HG03039 (cell line): ENCODE results near the gene MFAP3.
"Not testable (repeated sequence)": the region's sequence is repeated elsewhere in the genome, so short reads cannot be mapped to it uniquely, and the experiment has no call there.

Experiments used
- ATAC-seq: cut with Tn5 transposase; IDR thresholded peaks from one replicate; pipeline ENCODE4 v1.9.1; 2021; ENCODE audit warnings: mild to moderate bottlenecking, moderate library complexity; ENCODE audit not compliant: unreplicated experiment

MFAP3 gene

DNA sequence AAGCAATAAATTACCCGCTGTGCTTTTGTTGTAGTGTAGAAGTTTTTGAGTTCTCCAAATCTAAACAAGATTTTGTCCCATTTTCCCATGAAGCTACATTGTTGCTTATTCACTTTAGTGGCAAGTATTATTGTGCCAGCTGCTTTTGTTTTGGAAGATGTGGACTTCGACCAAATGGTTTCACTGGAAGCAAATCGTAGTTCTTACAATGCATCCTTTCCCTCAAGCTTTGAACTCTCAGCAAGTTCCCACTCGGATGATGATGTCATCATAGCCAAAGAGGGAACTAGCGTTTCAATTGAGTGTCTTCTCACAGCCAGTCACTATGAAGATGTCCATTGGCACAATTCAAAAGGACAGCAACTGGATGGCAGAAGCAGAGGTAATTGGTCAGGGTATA is 10.9 kb downstream of the MFAP3 start:
- no peak for ATAC-seq

DNA sequence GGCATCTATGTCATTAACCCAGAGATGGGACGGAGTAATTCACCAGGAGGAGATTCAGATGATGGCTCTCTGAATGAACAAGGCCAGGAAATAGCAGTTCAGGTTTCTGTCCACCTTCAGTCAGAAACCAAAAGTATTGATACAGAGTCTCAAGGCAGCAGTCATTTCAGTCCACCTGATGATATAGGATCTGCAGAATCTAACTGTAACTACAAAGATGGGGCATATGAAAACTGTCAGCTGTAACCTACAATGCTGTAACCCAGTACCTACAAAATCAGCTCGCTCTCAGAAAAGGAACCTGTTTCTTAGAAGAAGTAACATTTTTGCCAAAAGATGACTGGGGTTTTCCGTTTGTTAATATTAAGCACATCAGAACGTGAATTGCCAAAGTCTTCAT is 14.7 kb downstream of the MFAP3 start:
- ATAC-seq = no peak

DNA sequence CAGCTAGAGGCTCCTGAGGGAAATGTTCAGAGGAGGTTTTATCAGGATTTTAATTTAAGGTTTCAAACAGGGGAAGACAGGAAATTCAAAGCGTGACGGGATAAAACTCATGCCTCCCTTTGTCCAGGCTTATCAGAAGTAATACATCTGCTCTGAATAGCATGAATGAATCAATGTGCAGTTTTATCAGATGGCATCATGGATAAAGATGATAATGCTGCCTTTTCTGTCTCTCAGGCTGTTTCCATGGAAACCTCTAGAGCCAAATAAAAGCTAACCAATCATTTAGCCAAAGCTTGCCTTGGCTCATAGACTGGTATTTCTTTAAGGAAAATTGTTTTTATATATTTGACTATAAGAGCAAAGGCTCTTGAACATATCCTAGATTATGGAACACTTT is 16.4 kb downstream of the MFAP3 start:
- no peak for ATAC-seq

DNA sequence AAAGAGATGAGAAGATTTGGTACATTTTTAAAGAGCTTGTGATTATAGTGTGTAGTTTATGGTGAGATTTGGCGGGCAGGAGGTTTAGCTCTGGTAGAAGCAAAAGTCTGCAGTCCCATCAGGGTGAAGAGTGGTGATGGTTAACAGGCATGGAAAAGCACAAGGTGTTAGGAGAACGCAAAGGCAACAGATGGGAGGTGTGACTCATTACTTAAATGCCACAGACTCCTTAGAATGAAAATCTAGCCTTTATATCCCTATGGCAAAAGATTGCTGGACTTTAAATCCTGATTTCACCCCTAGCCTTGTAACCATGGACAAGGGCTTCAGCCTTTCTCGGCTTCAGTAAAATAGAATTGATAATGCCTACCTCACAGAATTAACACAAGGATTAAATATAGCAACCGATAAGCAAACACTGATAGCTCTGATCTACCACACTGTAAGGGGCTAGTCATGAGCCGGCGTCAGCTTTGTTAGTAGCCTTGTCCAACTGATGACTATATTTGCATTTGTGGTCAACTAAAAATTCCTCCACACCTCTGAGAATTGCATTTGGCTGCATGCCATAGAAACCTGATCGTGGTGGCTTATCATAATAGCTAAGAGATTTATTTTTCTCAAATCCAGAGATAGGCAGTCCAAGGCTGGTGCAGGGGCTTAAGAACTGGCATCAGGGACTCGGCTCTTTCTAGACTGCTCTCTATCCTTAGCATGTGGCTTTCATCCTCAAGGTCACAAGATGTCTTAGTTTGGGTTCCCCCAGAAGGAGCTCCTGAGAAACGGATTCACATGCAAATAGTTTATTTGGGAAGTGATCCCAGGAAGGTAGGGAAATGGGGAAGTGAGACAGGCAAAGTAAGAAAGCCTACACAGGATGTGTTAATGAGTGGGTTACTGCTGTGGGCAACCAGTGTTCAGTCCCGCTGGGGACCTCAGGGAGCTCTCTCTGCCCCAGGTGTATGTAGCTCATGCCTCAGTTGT is 19.6 kb downstream of the MFAP3 start:
- peak; percentile 55 for ATAC-seq

DNA sequence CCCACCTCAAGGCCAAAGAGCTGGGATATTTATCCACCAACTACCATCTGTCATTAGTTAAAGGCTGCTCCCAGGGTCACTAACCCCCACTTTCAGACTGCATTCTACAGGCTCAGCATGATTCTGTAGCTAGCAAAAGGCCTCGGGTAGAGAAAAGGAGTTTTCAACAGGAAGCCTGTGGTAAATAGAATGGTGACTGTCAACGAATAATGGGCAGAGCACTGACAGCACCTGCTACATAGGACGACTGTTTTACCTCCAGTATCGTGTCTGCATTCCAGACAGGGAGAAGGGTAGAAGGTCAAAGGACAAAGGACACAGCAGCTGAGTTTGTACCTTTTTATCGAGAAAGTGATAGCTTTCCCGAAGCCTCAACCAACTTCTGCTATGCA is 20.3 kb downstream of the MFAP3 start:
- ATAC-seq = peak; percentile 43

DNA sequence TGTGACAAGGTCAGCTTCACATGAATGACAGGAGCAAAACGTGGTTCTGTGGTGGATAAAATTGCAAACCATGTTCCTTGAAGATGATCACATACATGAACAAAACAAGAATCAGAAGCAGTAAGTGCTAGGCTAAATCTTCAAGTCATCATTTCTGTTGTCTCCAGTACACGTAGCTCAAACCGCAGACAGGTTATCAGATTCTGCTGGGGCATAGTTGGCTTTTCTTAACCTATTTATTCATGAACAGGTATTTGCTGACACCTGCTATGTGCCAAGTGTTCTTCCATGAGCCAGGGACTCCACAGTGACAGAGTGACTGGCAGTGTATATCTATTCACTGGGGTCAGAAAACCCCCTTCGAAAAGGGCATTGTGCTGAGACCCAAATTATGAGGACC is 20.8 kb downstream of the MFAP3 start:
- ATAC-seq = no peak

DNA sequence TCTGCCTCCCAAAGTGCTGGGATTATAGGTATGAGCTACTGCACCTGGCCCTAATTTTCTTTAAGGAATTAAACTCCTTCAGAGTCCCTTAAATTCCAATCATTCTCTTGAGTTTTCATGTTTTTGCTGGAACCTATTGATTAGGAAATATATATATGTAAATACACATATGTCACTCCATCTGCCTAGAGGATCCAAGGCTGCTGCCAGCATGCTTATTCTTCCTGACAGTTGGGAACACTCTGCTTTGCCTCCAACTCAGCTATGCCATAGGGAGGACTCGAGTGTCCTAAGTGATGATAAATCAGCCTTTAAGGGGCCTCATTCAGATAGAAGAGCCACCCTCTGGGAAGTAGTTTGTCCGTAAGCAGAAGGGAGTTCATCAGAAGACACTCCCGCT is 21.8 kb downstream of the MFAP3 start:
- ATAC-seq = no peak

DNA sequence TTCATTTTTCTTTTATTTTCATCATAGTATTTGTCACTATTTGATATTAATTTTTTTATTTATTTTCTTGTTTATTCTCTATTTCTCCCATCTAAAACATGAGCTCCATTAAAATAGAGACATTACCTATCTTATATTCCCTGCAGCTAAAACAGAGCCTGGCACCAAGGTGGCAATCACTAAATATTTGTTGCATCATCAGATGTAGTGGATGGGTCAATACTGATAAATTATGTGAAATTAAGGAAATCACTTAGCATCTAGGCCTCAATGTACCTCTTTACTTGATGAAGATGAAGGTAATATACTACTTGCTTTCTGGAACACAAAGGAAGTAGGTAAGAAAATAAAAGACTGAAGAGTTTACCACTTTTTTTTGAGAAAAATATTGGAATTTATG is 24.6 kb downstream of the MFAP3 start:
- no peak for ATAC-seq

DNA sequence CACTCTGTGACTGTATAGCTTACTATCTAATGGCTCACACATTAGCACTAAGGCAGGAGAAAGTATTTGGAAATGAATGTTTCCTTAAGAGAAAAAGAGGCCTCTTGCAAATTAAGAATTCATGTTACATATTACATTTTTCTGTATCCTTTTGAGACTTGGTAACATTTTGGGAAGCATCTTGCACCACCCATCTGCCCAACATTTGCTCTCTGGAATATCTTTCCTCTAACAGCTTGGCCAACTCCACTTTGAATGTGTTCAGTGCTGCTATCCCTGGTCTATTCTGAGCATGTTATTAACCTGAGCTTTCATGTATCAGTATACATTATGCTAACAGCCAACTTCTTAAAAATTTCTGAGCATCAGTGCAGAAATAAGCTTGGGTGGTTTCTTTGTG is 27.2 kb downstream of the MFAP3 start:
- no peak for ATAC-seq

DNA sequence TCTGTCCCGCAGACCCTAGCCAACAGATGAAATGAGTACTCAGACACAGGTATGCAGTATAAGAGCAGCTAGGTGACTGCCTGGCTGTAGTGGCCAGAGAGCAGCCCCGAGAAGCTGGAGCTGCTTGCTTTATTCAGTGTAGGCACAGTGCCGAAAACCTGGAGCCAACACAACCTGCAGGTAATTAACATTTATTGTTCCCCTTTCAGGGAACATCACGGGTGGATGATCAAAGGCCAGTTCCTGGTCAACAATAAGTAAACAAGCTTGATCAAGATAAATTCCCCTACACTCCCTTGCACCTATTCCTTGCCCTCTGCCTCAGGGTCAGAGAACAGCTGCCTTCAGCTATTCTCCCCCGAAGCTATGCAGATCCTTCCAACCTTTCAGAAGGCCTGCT is 31.1 kb downstream of the MFAP3 start:
- not testable (repeated sequence) for ATAC-seq

DNA sequence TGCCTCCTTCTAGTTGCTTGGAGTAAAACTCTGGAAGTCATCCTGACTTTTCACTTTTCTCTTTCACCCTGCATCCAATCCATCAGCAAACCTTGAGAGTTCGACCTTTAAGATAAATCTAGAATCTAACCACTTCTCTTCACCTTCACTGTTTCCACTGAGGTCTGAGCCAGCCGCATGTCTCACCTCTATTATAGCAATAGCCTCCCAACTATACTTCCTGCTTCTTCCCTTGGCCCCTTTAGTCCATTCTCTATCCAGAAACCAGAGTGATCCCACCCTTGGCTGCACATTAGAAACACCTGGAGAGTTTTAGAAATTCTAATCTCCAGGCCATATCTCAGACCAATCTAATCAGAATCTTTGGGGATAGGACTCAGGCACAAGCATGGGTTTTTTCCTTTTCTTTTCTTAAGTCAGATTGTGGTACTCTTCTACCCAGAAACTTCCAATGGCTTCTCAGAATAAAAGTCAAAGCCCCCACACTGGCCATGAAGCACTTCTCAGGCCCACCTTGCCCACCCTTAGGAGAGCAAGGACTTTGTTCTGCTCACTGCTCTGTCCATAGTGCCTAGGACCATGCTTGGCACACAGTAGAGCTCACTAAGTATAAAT is 33.1 kb downstream of the MFAP3 start:
- ATAC-seq = peak; percentile 8

DNA sequence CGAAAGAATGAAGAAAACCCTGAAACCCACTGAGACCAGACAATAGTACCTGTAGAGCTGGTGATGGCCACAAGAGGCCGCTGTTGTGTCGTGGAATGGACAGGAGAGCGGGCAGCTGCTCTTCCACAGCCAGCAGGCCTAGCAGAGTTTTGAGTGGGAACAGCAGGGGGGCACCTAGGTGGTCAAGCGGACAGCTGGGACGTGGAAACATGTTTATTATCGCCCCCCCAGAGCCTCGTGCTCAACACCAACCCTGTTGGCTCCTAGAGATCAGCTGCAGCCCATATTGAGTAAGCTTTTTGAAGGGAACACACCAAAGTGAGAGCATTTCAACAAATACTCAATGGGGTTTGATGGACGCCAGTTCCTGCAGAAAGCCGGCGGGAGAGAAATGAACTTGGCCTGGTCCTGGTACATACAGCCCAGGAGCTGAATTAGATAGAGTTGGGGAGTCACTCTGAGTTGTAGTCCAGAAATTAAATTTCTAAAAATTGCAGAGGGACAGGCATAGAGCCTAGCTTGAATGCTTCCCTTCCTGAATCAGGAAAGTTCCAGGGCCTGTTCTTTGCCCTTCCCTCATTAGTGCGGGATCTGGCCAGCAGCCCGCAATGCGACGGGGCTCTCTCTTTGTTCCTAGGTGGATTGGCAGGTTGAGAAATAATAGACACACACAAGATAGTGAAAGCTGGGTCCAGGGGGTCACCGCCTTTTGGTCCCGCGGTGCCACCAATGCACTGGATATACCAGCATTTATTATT is 33.8 kb downstream of the MFAP3 start:
- peak; percentile 97 for ATAC-seq

DNA sequence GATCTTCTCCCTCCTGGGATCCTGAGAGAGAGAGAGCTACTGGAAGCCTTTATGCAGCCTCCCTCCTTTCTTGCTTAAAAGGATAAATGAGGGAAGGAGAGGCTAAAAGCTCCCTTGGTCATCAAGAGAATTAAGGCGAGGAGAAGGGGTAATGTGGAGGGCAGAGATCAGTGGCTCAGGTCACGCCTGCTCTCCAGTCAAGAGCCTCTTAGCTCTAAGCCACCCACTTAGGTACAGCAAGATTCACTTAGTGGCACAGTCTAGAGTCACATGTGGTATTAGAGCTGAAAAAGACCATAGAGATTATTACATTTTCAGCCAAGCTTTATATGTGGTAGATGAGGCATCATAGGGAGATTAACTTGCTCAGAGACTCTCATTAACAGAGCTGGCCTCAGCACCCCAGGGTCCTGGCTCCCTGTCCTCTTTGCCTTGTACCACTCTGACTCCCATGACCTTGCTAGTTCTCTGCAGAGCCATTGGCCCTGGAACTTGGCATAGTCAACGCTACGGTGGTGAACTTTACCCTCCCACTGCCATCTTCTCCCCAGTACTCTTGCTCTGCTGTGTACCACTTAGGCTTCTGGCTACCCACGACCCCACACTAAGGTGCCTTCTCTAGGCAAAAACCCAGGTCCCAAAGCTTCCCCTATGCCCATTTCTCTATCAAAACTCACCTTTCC is 37.6 kb downstream of the MFAP3 start:
- ATAC-seq = no peak

DNA sequence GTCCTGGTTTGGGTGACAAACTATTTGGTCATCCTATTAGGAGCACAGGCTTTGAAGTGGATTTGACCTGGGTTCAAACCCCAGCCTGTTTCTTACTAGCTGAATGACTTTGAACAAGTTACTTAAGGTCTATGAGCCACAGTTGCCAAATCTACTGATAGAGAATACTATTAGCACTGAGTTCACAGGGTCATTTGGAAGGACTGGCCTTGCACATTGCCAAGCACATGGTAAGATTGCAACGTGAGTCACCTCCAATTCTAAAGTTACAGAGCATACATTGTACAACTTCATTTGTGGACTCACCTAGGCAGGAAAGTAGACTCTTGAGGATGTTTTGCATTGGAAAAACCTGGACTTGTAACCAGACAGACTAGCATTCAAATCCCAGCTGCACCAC is 38.9 kb downstream of the MFAP3 start:
- ATAC-seq = no peak

DNA sequence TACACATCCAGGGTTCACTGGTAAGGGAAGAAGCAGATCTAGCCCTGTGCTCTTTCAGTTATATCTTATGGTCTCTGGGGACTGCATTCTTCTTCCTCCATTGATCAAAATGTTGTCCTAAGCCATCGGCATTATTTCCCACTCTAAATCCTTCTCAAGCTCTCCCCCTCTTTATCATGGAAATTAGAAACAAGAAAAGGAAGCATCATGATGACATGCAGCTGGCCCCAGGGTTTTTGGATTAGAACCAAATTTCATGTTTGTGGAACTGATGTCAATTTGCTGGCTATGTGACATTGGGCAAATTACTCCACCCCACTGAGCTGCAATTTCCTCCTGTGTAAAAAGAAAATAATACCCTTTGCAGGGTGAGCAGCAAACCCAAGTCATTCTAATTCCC is 39.5 kb downstream of the MFAP3 start:
- no peak for ATAC-seq

DNA sequence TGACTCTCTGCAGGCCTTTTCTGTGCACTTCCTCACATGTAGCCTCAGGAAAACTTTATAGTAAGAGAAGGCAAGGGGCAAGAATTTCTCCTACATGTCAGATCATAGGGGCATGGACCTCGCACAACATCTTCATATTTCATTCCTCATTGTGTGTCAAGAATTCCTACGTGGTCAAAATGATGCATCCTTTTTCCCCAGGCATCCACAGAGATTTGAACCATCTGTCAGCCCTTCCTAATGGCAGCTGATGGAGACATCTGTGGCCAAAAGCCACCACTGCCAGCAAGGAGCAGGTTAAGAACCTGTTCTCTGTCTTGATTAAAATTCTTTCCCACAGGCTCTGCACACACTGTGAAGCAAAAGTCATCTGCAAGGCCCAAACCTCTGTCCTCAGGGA is 42.5 kb downstream of the MFAP3 start:
- ATAC-seq = no peak

DNA sequence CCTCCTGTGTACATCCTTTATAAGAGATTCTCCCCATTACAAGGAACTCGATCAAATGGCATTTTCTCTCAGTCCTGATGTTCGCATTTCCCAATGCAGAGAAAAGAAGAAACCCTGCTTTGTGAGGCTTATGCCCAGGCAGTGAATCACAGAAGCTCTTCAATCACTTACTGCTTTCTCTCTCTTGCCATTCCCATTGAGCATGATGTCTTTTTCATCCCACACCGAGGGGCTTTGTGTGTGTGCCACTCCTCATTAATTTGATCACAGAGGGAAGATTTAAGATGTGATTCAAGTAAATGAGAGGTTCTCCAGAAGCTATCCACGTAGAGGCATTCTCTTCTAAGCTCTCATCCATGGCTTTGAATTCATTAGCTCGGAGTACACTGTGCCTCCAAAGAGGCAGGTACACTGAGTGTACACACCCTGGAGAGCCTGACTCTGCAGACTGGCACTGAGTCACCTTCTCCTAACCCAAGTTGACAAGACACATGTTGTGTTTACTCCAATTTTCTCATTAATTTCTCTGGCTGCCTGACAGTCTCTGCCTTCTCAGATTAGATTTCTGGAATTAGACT is 45.4 kb downstream of the MFAP3 start:
- no peak for ATAC-seq

DNA sequence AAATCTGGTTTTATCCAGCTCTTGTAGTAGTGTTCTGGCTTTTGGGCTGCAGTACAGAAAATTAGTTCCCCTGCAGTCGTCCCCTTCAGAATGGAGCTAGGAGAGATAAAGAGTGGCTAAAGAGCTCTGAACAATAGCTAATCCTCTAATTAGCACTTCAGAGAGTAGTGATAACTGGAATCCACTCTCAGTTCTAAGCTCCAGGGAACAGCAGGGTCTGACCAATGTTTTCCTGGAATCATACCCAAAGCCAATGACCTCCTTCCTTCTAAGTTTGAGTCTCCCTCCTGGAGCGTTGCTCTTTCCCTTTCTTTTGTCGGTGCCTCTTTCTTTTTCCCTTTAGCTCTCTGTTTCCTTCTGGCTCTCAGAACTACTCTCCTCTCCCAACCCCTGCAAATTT is 47.4 kb downstream of the MFAP3 start:
- ATAC-seq = no peak

DNA sequence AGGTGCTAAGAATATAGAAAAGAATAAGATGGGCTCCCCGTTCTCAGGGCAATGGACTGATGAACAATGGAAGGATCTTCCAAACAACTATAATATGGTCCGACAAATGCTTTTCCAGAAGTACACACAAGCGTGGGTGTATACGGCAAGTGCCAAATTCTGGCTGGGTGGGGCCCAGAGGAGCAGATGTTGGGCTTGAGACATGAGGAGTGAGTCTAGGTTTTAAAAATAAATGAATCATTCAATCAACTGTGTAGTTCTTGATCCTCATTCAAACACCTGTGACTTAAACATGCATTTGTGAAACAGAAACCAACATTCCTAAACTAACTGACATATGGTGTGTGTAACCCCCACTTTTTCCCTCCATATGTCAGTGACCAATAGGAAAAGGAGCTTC is 47.9 kb downstream of the MFAP3 start:
- no peak for ATAC-seq

DNA sequence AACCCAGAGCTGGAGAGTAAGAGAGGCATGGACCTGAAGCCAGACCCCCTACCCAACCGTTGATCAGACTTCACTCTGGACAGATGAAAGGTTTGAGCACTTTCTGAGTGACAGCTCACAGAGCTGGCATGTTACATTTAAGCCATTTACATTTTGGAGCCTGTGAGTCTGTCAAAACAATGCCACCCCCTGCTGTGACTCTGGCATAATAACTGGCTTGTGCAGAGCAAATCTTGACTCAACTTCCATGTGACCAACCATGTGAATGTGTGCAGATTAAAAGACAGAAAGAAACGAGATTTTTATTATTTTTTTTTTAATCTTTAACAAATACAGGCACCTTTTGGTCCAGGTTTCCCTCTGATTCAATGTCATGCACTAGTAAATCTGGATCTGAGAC is 48.5 kb downstream of the MFAP3 start:
- ATAC-seq = no peak

DNA sequence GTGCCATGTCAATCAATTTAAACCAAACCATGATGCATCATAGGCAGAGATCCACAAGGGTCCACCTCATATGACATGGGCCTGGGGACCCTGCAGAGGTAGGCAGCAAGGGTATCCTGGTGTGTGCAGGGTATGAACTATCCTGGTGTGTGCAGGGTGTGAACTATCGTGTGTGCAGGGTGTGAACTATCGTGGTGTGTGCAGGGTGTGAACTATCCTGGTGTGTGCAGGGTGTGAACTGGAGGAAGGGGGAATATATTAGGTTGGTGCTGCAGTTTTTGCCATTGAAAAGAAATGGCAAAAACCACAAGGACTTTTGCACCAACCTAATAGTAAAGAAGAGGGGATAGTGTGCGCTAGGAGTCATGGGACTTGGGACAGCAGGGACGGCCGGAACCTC is 50.0 kb downstream of the MFAP3 start:
- ATAC-seq = no peak
